Endodermal cell (in vitro differentiated cells): ENCODE measurements around the gene B4GALT6. TPM values are rescaled to one million over a fixed set of nuclear protein-coding genes. Genes with fewer than 3 reads are reported as not detected.

ENCODE experiments used
- DNase-seq: peaks from one replicate; pipeline ENCODE4 v3.0.0-alpha.2; 2017
- H3K27ac ChIP-seq: 2 replicates; pipeline ENCODE4 v1.5.1; 2013; ENCODE audit warnings: mild to moderate bottlenecking, low read depth, low read length, moderate library complexity
- H3K27me3 ChIP-seq: 2 replicates; pipeline ENCODE4 v1.6.1; 2013; ENCODE audit warnings: mild to moderate bottlenecking, low read length, moderate library complexity; ENCODE audit not compliant: insufficient read depth, control insufficient read depth, poor library complexity, severe bottlenecking
- H3K36me3 ChIP-seq: 2 replicates; pipeline ENCODE4 v1.7.0; 2013; ENCODE audit warnings: mild to moderate bottlenecking, low read length, moderate library complexity; ENCODE audit not compliant: control insufficient read depth, insufficient read depth
- H3K4me1 ChIP-seq: one replicate; pipeline ENCODE4 v1.7.0; 2013; ENCODE audit warnings: low read length; ENCODE audit not compliant: control insufficient read depth, insufficient read depth
- H3K4me3 ChIP-seq: 2 replicates; pipeline ENCODE4 v1.5.1; 2013; ENCODE audit warnings: mild to moderate bottlenecking, low read length, moderate library complexity
- H3K9ac ChIP-seq: 2 replicates; pipeline ENCODE4 v1.6.1; 2013; ENCODE audit warnings: mild to moderate bottlenecking, low read length, moderate library complexity; ENCODE audit not compliant: poor library complexity, severe bottlenecking; ENCODE audit errors: extremely low read depth
- H3K9me3 ChIP-seq: 2 replicates; pipeline ENCODE4 v1.6.1; 2013; ENCODE audit warnings: mild to moderate bottlenecking, low read length, moderate library complexity; ENCODE audit not compliant: control insufficient read depth
- H3K27ac Mint-ChIP-seq: 2 replicates; pipeline ENCODE4 v1.8.0; 2020; ENCODE audit warnings: mixed read lengths
- H3K27me3 Mint-ChIP-seq: 2 replicates; pipeline ENCODE4 v1.8.0; 2021; ENCODE audit warnings: mild to moderate bottlenecking, mixed read lengths; ENCODE audit not compliant: insufficient read depth
- H3K36me3 Mint-ChIP-seq: 2 replicates; pipeline ENCODE4 v1.8.0; 2020; ENCODE audit warnings: low read depth, mixed read lengths
- H3K4me1 Mint-ChIP-seq: 2 replicates; pipeline ENCODE4 v1.8.0; 2020; ENCODE audit warnings: mixed read lengths
- H3K4me3 Mint-ChIP-seq: 2 replicates; pipeline ENCODE4 v1.8.0; 2020; ENCODE audit warnings: mild to moderate bottlenecking, moderate library complexity, mixed read lengths
- H3K9me3 Mint-ChIP-seq: 2 replicates; pipeline ENCODE4 v1.8.0; 2020; ENCODE audit warnings: mild to moderate bottlenecking, mixed read lengths
- WGBS, 2 experiments: methylation state at CpG; one replicate each; pipeline versions ENCODE4 v1.1.5 to v1.1.7; 2013; ENCODE audit warnings: missing lambda C conversion rate in 2 of 2, mixed read lengths in 1 of 2; ENCODE audit not compliant: insufficient coverage in 1 of 2, insufficient read length in 1 of 2; 5-methylcytosine and 5-hydroxymethylcytosine counted together
- total RNA-seq, 2 donors: library from RNA; stranded (reverse); fragmentation: NEBNext Ultra II Directional in 1 of 2; extraction: Animal tissue kit (Norgen Biotek cat#: 25700) in 1 of 2; gene quantifications; 2 replicates in 1 of 2; 3 replicates in 1 of 2; pipeline ENCODE4 v1.2.1, GENCODE V29; 2021
- TF ChIP-seq, protein P1 (sequence below): fragments of 200-600 bp; sonication (generic); conservative IDR thresholded peaks from 2 replicates; pipeline ENCODE4 v1.5.0; 2021; ENCODE audit warnings: antibody characterized with exemption, mild to moderate bottlenecking

Gene B4GALT6
- total RNA-seq, 2 donors from 2014 or later, result 47.7 to 48.4 TPM

DNA sequence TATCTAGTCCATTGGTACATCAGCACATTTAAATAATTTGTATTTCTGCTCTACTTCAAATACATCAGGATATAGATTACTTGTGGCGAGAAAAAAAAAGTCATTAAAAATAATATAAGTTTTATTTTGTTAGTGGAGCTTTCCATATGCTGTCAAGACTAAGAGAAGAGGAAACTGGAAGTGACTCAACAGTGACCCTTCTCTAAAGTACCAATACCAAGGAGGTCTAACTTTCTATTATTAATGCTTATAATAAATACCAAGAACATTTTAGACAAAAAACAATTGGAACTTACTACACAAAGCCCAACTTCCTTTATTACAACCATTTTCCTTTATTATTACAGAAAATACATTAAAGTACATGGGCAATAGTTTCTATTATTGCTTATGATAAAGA is 52.9 kb downstream of the B4GALT6 start:
- Mint-ChIP-seq H3K36me3 (peaks cover 52% of the 10 kb centered on the region), H3K27ac (no peak overlapping the region), H3K9me3 (peaks cover 11% of the 10 kb centered on the region), H3K27me3 (no peaks in the 10 kb centered on the region), H3K4me3 (no peak overlapping the region), H3K4me1 (peaks cover 3% of the 10 kb centered on the region)
- Histone ChIP-seq H3K4me1 (no peaks in the 10 kb centered on the region), H3K27me3 (no peaks in the 10 kb centered on the region), H3K9me3 (peaks cover 9% of the 10 kb centered on the region), H3K4me3 (no peak overlapping the region), H3K27ac (no peak overlapping the region), H3K9ac (no peak overlapping the region), H3K36me3 (peaks cover 4% of the 10 kb centered on the region)
- TF ChIP-seq, protein P1, sequence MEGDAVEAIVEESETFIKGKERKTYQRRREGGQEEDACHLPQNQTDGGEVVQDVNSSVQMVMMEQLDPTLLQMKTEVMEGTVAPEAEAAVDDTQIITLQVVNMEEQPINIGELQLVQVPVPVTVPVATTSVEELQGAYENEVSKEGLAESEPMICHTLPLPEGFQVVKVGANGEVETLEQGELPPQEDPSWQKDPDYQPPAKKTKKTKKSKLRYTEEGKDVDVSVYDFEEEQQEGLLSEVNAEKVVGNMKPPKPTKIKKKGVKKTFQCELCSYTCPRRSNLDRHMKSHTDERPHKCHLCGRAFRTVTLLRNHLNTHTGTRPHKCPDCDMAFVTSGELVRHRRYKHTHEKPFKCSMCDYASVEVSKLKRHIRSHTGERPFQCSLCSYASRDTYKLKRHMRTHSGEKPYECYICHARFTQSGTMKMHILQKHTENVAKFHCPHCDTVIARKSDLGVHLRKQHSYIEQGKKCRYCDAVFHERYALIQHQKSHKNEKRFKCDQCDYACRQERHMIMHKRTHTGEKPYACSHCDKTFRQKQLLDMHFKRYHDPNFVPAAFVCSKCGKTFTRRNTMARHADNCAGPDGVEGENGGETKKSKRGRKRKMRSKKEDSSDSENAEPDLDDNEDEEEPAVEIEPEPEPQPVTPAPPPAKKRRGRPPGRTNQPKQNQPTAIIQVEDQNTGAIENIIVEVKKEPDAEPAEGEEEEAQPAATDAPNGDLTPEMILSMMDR, result no peak
- DNase-seq, result no peak
- whole genome bisulfite sequencing, 2 experiments, result 80% methylated on average over 1 of the region's 1 CpG; no CpG with 5 or more reads in 1 of the 2 experiments

GRCh38 chr18:31630549-31630948 is 53.8 kb downstream of the B4GALT6 start:
- Histone ChIP-seq H3K27ac (no peak overlapping the region), H3K27me3 (no peaks in the 10 kb centered on the region), H3K36me3 (peaks cover 11% of the 10 kb centered on the region), H3K4me3 (no peak overlapping the region), H3K9ac (no peak overlapping the region), H3K9me3 (peaks cover 9% of the 10 kb centered on the region), H3K4me1 (no peaks in the 10 kb centered on the region)
- no peak overlapping the region for H3K27ac Mint-ChIP-seq
- 92 to 96% methylated on average over 3 to 4 of the region's 4 CpGs for WGBS, 2 experiments
- peaks cover 14% of the 10 kb centered on the region for H3K9me3 Mint-ChIP-seq
- H3K4me3 Mint-ChIP-seq, result no peak overlapping the region
- no peaks in the 10 kb centered on the region for H3K27me3 Mint-ChIP-seq
- no peak for DNase-seq
- TF ChIP-seq, protein P1, result no peak
- peaks cover 3% of the 10 kb centered on the region for H3K4me1 Mint-ChIP-seq
- peaks cover 53% of the 10 kb centered on the region for H3K36me3 Mint-ChIP-seq

- Mint-ChIP-seq H3K36me3 (peaks cover 50% of the 10 kb centered on the region), H3K4me1 (no peaks in the 10 kb centered on the region), H3K27ac (no peak overlapping the region), H3K27me3 (no peaks in the 10 kb centered on the region), H3K4me3 (no peak overlapping the region), H3K9me3 (peaks cover 14% of the 10 kb centered on the region)
- Histone ChIP-seq H3K9ac (no peak overlapping the region), H3K4me1 (no peaks in the 10 kb centered on the region), H3K27ac (no peak overlapping the region), H3K9me3 (peaks cover 9% of the 10 kb centered on the region), H3K27me3 (no peaks in the 10 kb centered on the region), H3K36me3 (peaks cover 11% of the 10 kb centered on the region), H3K4me3 (no peak overlapping the region)
- TF ChIP-seq, protein P1, result peak; percentile 32
- DNase-seq, result no peak
- WGBS, 2 experiments, result 92 to 100% methylated on average over 1 to 6 of the region's 6 CpGs
Observed at GRCh38 chr18:31626409-31626808, 58.0 kb downstream of the B4GALT6 start.
